NCI-H446 (cell line): ENCODE data around the gene SERHL2.
"Not testable (repeated sequence)": the region's sequence is repeated elsewhere in the genome, so short reads cannot be mapped to it uniquely, and the experiment has no call there.

Experiments used
- DNase-seq, 2 experiments: peaks; one replicate each; lab custom pipeline; 2025; lab: John Stamatoyannopoulos, UW

Gene SERHL2

GRCh38 chr22:42553475-42554361, at the start of gene SERHL2:
Gene SERHL2 (plus strand): TSS chr22:42553956. CDS start chr22:42554021, 65 bp downstream.
- DNase-seq = no peak

- not testable (repeated sequence) for DNase-seq
These were observed 45.3 kb upstream of the SERHL2 start for GRCh38 chr22:42508327-42508974.

- DNase-seq = not testable (repeated sequence)
These were observed 44.8 kb upstream of the SERHL2 start for GRCh38 chr22:42508975-42509364.

GRCh38 chr22:42509548-42509947, 44.2 kb upstream of the SERHL2 start:
- no peak for DNase-seq

GRCh38 chr22:42511401-42511891, 42.3 kb upstream of the SERHL2 start:
- no peak for DNase-seq

- not testable (repeated sequence) for DNase-seq
These were observed 41.3 kb upstream of the SERHL2 start for GRCh38 chr22:42512273-42512990.

- DNase-seq = not testable (repeated sequence)
These were observed 39.4 kb upstream of the SERHL2 start for GRCh38 chr22:42514331-42514730.

GRCh38 chr22:42515304-42515703, 38.5 kb upstream of the SERHL2 start:
- DNase-seq = not testable (repeated sequence)

- DNase-seq = no peak
These were observed 37.9 kb upstream of the SERHL2 start for GRCh38 chr22:42515896-42516295.

- DNase-seq = not testable (repeated sequence)
These were observed 36.7 kb upstream of the SERHL2 start for GRCh38 chr22:42517103-42517502.

GRCh38 chr22:42518638-42519524, 34.9 kb upstream of the SERHL2 start:
- not testable (repeated sequence) for DNase-seq

GRCh38 chr22:42519525-42520401, 34.0 kb upstream of the SERHL2 start, which contains the start of gene RRP7A:
Gene RRP7A (minus strand): TSS chr22:42519796. CDS start chr22:42519786, 10 bp downstream.
- peak; percentile 18 to 76 for DNase-seq

- DNase-seq = no peak
These were observed 32.6 kb upstream of the SERHL2 start for GRCh38 chr22:42521228-42521546.

GRCh38 chr22:42522546-42522945, 31.2 kb upstream of the SERHL2 start:
- no peak for DNase-seq

GRCh38 chr22:42528591-42529307, 25.0 kb upstream of the SERHL2 start:
- no peak for DNase-seq

GRCh38 chr22:42529435-42529834, 24.3 kb upstream of the SERHL2 start:
- DNase-seq = not testable (repeated sequence)

GRCh38 chr22:42531401-42532084, 22.2 kb upstream of the SERHL2 start:
- DNase-seq = not testable (repeated sequence)

GRCh38 chr22:42533638-42533977, 20.1 kb upstream of the SERHL2 start:
- DNase-seq = no peak

GRCh38 chr22:42535082-42535731, 18.5 kb upstream of the SERHL2 start:
- not testable (repeated sequence) for DNase-seq
